Measurements from ENCODE around the gene SLC35F2.
"Not testable (repeated sequence)": the region's sequence is repeated elsewhere in the genome, so short reads cannot be mapped to it uniquely, and the experiment has no call there.

SLC35F2 gene

DNA sequence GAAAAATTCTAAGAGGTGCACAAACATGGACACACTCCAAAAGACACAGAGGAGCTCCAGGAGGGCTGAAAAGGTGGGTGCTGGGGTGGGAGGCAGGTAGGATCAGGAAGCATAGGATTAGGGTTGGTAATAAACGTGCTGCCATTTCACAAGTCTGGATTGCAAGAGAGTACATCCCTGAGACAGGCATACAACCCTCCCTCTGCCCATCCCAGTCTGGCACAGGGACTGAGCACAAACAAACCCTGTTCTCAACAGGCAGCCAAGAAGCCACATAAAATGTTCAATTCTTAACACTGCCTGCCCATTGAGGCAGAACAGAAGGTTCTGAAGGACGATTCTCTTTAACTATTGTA lies 18.5 kb downstream of the SLC35F2 start:
- DNase-seq: peak; percentile 46

DNA sequence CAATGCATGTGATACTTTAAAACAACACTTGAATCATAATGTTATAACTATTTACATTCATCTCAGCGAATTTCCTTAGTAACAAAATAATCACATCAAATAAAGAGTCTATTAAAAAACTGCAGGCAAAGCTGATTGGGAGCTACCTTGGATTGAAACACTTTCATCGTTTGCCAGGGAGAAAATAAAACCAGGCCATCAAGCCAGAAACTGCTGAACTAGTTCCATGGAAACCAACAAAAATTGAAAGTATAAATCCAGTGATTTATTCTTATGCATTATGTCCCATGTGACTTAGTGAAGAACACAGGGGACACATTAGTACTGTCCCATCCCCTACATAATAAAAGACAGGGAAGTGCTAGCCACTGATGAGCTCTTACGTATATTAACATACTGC lies 21.7 kb downstream of the SLC35F2 start:
- DNase-seq: no peak

DNA sequence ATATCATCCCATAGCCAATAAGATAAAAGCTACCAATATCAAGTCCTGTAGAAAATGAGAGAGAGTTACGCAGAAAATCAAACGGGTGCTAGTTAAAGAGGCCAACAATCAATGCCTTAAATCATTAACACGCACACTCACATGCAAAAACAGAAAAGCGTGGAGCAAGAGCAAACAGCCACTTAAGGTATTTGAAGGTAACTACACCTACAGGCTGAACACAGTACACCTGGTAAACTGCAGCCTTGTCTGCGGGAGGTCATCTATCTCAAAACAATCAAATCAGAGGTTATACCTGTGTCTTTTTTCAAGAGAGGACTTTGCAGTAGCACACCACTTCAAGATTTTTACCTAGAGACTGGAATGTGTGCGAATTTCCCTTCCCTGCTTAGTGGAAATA lies 23.6 kb downstream of the SLC35F2 start:
- no peak for DNase-seq

DNA sequence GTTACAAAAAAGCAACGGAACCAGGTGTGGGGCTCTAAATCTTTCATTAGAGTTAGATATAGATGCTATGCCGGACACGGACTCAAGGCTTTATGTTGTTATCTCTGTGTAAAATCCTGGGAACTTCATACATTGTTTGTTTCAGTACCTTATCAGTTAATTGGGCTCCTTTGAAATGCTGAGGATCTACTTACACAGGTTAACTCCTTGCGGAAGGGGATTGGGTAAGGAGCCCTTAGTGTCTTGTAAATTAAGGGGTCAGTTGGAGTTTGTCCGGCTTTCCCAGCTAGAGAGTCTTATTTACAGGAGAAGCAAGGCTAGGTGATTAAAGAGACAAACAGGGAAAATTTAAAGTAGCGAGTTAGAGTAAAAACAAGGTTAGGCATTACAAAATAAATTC lies 24.7 kb downstream of the SLC35F2 start:
- not testable (repeated sequence) for DNase-seq

DNA sequence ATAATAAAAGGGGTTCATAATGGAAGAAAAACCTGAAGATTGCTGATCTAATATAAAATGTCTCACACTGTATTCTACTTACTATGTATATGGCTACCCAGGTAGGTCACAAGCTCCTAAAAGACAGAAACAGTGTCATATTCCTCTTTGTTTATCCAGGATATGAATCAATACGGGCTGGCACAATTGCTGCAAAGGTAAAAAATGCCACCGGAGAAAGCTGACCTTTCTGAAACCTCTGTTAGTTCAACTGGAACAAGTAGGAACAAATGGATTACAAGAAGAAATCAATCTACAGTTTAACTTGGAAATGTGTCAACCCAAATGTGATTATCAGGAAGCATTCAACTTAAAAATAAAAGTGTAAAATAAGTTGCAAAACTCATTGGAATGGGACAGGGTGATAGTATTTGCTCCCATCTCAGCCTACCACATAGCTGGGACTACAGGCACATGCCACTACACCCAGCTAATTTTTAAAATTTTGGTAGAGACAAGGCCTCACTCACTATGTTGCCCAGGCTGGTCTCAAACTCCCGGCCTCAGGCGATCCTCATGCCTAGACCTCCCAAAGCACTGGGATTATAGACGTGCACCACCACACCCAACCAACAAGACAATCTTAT lies 27.6 kb downstream of the SLC35F2 start:
- DNase-seq: no peak

DNA sequence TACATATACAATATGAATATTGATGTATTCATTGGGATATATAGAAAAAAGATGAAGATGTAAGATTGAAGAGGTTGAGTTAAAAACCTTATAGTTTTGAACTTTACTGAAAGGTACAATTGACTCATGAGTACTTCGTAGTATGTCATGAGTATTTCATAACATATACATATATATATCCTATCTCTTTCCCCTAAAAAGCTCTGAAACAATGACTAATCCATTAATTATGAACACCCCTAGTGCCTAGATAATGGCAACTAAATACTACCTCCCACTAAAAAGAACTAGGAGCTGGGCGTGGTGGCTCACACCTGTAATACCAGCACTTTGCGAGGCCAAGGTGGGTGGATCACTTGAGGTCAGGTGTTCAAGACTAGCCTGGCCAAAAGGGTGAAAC lies 31.5 kb downstream of the SLC35F2 start:
- no peak for DNase-seq

DNA sequence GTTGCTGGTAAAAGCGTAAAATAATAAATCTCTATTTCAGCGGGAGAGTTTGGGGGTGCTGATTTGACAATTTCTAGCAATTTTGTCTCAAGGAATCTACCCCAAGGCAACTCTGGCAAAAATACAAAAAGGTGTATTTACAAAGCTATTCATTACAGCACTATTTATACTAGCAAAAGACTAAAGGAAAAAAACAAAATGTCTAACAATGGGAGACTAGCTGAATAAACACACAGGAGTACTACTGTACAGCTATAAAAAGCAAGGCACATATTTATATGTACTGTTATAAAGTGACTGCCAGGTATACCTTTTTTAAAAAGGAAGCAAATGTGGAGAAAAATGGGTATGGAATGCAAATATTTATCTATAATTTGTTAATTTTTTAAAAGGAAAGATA lies 32.7 kb downstream of the SLC35F2 start:
- DNase-seq: no peak

DNA sequence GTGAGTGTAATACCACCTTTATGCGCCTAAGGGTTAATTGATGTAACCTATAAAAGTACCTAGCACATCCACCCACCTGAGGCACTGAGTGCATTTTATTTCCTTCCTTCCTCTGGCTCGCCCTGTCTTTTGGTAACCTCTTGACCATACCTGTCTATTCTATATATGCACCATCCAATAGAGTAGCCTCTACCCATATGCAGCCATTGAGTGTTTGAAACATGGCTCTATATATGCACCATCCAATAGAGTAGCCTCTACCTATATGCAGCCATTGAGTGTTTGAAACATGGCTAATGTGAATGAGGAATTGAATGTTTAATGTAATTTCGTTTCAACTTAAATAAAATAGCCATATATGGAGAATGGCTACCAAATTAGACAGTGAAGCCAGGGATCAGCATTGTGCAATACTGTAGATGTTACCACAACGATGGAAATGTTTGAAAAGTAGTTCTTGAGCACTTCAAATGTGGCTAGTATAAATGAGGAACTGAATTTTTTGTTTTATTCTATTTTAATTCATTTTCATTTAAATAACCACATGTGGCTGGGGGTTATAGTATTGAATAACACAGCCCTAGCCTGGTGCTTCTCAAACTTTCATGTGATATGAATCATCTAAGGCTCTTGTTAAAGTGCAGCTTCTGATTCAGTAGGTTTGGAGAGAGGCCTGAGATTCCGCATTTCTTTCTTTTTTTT lies 33.8 kb downstream of the SLC35F2 start:
- no peak for DNase-seq

DNA sequence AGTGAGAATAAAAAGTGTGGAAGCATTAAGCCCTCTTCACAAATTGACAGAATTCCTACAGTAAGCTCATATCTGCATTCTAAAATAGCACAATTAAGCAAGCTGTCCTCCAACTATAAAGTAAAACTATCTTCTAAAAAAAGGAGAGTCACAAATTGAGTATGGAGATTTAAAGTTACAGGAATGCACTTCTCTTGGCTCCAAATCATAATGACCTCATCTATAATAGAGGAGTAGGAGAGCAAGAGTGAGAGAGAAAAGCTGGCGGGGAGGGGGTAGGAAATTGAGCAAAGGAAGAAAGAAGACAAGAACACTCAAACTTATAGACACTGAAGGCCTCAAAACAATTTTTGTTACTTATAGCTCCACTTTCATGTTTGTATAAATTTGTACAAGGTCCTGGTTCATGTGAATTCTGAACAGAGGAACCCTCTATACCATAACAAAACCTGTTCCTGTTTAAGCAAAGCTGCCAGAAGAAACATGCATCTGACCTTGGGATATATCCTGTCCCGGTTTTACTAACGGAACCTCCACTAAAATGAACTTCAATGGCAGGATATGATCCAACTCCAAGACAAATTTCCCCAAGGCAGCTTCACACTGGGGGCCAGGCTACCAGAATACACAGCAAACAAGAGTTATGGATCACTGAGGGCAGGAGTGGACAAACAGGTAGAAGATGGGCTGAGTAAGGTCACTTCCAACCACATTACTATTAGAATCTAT lies 37.2 kb downstream of the SLC35F2 start:
- peak; percentile 20 for DNase-seq

DNA sequence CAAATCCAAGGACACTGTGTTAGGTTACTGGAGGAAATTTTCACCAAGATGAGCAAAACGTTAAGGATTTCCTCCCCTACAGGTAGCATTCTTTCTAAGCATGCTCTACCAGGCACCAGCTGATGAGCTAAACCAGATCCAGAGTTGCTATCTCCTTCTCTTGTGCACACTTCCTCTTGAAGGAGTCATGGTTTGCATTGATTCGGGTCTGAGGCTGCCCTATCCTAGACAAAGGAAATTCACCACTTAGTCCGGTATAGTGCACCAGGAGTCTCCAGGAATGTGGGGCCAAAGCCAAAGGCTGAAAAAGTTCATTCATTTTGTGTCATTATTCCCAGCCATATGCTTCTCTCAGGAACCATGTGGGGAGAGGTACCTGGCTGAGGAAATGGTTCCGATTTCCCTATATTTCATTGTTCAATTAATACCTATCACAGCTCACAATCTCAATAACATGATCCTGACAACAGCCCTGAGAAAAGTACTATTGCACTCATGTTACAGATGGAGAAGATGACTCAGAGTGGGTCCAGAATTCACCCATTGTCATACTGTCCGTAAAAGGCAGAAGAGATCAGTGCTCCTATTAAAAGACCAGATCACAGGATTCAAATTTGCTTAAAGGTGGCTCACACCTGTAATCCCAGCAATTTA lies 39.1 kb downstream of the SLC35F2 start:
- no peak for DNase-seq

DNA sequence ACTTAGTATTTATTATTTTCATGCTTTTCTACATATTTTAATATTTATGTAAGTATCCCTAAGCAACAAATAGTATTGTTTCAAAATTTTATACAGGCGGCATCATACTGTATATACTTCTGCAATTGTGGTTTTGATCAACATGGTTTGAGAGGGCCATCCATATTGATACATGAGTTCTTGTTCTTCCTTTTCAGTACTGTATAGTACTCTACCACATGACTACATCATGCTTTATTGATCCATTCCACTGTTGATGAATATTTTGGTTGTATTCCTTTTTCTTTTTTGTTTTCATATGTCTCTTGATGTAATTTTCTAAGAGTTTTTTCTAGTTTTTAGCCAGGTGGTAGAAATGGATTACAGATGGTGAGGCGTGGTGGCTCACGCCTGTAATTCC lies 40.1 kb downstream of the SLC35F2 start:
- DNase-seq: no peak

DNA sequence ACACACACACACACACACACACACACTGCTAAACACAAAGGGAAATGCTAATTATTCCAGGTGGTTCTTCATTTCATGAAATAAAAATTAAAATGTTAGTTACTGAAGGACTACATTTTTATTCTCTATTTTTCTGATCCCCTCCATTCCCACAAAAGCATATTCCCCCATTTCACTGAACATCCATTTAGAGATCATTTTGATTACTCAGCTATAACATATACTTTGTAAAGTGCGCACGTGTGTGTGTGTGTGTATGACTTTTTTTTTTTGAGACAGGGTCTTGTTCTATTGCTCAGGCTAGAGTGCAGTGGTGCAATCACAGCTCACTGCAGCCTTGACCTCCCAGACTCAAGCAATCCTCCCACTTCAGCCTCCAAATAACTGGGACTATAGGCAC lies 42.6 kb downstream of the SLC35F2 start:
- no peak for DNase-seq

DNA sequence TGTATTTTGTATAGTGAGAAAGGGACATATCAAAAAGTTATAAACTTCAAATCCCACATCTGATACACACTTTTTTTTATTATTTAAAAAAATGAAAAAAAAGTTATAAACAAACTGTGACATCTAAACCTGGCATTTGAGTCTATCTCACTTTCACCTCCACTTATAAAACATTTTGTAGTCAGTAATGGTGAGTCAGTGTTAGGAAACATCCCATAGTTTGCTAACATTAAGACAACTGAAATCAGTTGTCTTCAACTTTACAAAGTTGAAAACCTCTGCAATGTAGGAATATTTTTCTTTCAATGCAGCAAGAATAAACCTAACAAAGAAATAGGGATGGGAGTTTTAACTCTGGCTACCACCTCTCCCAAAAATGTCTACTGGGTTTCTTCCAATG lies 47.7 kb downstream of the SLC35F2 start:
- no peak for DNase-seq

DNA sequence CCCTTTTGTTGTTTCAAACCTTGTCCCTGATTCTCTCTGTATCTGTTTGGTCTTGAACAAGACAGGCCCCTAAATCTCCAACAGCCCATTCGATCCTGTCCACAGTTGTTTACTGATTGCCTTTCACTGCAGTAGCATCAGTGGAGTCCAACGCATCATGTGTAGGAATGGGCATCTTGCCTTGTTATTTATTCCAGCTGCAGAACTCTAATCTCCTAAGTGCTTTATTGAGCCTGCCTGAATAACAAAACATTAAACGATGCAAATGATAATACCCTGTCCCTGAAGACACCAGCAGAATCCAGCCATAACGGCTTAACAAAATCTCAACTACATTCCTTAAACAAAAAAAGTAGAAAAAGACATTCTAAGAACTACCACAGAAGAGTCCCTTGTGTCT lies 50.1 kb downstream of the SLC35F2 start:
- no peak for DNase-seq

DNA sequence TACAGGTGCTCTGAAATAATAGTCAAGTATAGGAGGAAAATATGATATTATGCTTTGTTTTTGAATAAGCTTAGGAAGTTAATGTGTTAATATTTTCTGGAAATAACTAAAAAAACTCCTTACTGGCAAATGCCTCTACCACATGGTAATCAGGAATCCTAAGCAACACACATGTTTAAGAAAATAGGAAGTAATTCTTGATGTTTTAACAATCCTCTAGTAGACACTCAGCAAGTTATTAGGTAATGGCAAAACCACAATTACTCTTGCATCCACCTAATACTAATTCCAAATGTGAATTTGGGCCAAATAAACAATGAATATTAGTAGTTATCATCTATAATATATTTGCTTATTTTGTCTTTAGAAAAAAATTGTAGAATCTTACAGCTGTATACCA lies 53.6 kb downstream of the SLC35F2 start:
- DNase-seq: no peak

DNA sequence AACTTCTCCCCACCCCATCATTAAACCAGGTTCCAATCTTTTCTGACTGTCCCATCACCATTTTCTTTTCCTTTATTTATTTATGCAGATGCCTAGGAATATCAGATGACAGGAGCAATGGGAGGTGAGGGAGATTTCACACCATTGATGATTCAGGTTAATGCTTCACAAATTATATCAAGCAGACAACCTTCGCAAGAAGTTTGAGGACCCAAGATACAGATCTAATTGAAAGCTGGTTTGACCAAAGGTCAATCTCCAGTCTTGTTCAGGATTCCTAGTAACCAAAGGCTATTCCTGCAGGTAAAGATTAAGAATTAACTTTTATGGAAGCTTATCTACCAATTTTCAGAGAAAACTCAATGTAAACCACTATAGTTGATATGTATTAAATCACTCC lies 54.4 kb downstream of the SLC35F2 start:
- DNase-seq: no peak

DNA sequence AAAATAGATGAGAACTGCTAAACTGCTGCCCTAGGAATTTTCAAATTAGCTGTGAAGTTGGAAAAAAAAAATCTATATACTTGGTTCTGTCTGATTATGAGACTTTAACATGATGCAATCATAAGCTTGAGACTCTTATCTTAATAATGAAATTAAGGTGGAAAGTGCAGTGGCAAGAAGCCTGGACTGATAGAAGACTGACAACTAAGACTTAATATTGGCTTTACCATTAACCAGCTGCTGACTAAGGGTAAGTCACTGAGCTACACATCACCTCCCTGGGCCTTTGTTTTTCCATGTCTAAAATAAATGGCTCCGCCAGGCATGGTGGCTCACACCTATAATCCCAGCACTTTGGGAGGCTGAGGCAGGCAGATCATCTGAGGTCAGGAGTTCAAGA lies 56.9 kb downstream of the SLC35F2 start:
- DNase-seq: no peak

DNA sequence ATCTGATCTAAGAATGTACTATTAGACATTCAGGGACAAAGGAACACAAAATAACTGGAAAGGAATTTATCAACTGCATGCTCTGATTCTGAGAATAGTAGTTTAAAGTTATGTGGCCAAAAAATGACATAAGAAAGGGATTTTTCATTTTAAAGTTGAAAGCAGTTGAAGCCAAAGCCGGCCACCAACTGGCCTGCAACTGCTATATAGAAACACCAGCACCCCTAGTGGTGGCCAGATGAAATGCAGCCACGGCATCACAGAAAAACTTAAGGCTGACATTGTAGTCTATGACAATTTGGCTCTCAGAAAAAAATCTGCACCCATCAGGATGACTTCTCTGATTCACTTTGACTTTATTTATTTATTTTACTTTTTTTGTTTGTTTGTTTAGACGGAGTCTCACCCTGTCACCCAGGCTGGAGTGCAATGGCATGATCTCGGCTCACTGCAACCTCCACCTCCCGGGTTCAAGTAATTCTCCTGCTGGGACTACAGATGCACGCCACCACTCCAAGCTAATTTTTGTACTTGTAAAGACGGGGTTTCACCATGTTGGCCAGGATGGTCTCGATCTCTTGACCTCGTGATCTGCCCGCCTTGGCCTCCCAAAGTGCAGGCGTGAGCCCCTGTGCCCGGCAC lies 59.2 kb downstream of the SLC35F2 start:
- peak; percentile 72 for DNase-seq

DNA sequence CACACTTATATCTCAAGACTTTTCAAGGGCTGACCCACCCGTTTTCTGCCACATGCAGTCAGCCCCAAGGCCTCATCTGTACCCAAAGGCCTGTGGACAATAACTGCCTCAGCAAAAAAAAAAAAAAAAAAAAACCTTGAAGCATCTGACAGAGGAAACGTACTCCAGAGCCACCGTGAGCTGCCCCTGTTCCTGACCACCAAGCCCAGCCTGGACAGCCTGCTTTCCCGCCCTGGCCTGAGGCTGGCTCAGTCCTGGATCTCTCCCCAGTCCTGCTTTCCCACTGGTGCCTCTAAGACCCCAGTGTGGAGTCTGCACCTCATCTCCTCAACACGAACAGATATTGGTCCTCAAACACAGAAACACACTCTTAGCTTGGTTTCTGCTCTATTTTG lies 66.5 kb downstream of the SLC35F2 start:
- DNase-seq: no peak

DNA sequence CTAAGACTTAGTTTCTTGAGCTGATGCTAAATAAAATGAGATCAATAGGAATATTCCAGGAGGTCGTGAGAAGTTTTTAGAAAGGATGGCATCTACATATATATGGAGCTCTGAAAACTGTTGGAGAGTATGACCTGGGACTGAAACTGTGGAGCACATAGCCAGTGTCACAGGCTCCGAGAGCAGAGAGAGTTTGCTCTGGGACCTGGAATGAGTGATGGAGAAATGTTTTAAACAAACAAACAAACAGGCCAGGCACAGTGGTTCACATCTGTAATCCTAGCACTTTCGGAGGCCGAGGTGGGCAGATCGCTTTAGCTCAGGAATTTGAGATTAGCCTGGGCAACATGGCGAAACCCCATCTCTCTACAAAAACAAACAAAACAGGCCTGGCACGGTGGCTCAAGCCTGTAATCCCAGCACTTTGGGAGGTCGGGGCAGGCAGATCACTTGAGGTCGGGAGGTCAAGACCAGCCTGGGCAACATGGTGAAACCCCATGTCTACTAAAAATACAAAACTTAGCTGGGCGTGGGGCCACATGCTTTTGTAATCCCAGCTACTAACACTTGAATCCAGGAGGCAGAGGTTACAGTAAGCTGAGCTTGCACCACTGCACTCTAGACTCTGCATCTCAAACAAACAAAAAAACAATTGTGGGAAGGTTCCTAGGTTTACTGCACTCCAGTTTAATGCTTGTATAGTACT lies 67.1 kb downstream of the SLC35F2 start:
- DNase-seq: no peak

DNA sequence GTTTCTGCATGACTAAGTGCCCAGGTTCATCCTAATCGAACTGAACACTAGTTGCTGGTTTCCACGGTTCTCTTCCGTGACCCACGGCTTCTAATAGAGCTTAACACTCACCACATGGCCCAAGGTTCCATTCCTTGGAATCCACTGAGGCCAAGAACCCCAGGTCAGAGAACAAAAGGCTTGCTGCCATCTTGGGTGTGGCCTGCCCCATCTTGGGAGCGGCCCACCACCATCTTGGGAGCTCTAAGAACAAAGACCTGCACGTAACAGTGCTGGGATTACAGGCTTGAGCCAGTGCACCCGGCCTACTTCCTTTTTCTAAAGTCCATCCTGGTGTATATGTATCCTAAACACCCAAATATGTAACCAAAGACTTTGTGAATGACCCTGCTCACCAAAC lies 68.8 kb downstream of the SLC35F2 start:
- no peak for DNase-seq

DNA sequence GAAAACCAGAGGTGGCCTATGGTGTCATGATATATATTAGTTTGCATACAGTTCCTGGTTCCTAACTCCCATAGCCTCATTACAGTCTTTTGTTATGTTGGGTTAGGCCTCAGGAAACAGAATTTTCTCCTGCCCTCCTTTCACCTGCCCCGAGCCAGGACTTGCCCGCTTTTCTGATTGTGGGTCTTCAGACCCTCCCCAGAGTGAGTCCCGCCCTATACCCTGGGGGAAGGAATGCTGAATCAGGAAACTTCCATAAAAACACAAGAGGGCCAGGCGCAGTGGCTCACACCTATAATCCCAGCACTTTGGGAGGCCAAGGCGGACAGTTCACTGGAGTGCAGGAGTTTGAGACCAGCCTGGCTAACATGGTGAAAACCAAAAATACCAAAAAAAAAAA lies 70.9 kb downstream of the SLC35F2 start:
- no peak for DNase-seq

DNA sequence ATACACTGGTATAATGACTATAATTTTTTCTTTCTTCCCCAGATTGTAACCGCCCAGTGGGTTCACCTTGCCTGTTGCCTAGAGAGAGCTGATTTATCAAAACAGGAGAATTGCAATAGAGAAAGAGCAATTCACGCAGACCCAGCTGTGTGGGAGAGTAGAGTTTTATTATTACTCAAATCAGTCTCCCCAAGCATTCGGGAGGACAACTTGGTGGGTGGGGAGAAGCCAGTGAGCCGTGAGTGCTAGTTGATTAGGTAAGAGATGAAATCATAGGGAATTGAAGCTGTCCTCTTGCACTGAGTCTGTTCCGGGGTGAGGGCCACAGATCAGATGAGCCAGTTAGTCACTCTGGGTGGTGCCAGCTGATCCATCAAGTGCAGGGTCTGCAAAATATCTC lies 73.2 kb downstream of the SLC35F2 start:
- no peak for DNase-seq
